GM06990 (cell line): ENCODE results near the gene DDA1.

Source experiments
- DNase-seq: peaks from one replicate; pipeline ENCODE4 v3.0.0-alpha.2; 2011; ENCODE audit not compliant: insufficient read length; ENCODE audit errors: extremely low read depth
- H3K27me3 ChIP-seq: replicated peaks from 2 replicates; pipeline ENCODE4 v1.6.0; 2011; ENCODE audit warnings: low read length; ENCODE audit not compliant: control insufficient read depth, insufficient read depth
- H3K36me3 ChIP-seq: 2 replicates; pipeline ENCODE4 v1.5.1; 2011; ENCODE audit warnings: low read length; ENCODE audit not compliant: control insufficient read depth, insufficient read depth
- H3K4me3 ChIP-seq: replicated peaks from 2 replicates; pipeline ENCODE4 v1.5.1; 2011; ENCODE audit warnings: low read depth, mild to moderate bottlenecking, control low read depth, low read length
- CTCF ChIP-seq: IDR thresholded peaks from 2 replicates; pipeline ENCODE4 v1.5.1; 2011; ENCODE audit warnings: low read length, control low read depth, mild to moderate bottlenecking, inconsistent platforms; ENCODE audit not compliant: insufficient read depth, poor library complexity, severe bottlenecking

DDA1 gene

GRCh38 chr19:17321655-17322489 lies 12.5 kb downstream of the DDA1 start:
- no peak for TF ChIP-seq CTCF
- peaks cover 19% of the 10 kb centered on the region for H3K36me3 ChIP-seq
- no peak overlapping the region for H3K4me3 ChIP-seq
- DNase-seq = no peak
- H3K27me3 ChIP-seq = no peaks in the 10 kb centered on the region

GRCh38 chr19:17322854-17323253 lies 13.5 kb downstream of the DDA1 start:
- Histone ChIP-seq H3K27me3 (no peaks in the 10 kb centered on the region), H3K36me3 (peaks cover 19% of the 10 kb centered on the region), H3K4me3 (no peak overlapping the region)
- no peak for TF ChIP-seq CTCF
- no peak for DNase-seq

- H3K27me3 ChIP-seq = no peaks in the 10 kb centered on the region
- no peak overlapping the region for H3K4me3 ChIP-seq
- TF ChIP-seq CTCF = no peak
- no peak for DNase-seq
- peaks cover 19% of the 10 kb centered on the region for H3K36me3 ChIP-seq
These were observed 14.1 kb downstream of the DDA1 start for GRCh38 chr19:17323300-17323963.

DNA sequence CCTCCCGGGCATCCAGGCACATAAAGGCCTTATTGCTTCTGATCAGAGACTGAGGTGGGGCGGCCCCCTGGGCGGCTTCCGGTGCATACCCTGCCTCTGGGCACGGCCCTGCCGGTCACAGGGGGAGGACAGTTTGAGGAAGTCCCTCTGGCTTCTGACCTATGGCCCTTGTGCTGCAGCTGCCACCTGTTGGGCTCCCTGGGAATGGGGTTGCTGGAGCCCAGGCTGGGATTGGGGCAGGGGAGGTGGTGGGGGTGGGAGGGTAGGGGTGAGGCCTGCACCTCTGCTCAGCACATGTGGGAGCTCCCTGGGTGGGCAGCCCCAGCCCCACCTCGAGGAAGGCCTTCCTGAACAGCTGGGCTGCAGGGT lies 14.6 kb downstream of the DDA1 start:
- H3K4me3 ChIP-seq = no peak overlapping the region
- no peaks in the 10 kb centered on the region; the same call in 1 of the 2 replicates for H3K27me3 ChIP-seq
- no peak for DNase-seq
- H3K36me3 ChIP-seq = peaks cover 19% of the 10 kb centered on the region
- TF ChIP-seq CTCF = no peak

DNA sequence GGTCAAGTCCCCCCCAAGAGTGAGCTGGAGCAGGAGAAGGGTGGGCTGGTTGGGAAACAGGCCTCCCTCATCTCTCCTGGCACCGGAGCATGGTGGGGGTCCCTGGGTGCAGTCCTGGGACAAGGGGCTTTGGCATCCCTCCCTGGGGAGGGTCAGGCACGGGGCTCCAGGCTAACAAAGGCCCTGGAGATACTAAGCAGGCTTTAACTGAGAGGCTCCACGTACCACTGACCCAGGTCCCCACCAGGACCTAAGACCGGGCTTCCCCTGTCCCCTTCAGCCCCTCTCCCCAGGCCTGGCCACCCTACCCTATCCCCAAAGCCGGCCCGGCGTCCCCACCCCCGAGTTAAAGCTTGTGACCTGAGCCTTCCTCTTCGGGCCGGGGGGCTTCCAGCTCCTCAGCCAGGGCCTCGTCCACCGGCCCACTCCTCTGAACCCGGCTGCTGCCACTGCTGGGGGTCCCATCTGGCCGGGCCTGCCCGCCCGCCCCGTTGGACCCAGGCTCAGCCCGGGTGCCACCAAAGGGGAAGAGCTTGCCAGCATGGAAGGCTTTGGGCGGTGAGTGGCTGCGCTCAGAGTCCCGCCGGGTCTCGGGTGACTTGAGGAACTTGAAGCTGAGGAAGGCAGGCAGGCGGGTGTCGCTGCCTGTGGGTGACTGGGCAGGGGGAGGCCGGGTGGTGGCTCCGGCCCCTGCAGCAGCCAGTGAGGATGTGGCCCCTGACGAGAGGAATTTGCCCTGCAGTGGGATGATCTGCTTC lies 15.2 kb downstream of the DDA1 start:
- Histone ChIP-seq H3K4me3 (no peak overlapping the region), H3K36me3 (peaks cover 15% of the 10 kb centered on the region), H3K27me3 (no peaks in the 10 kb centered on the region; the same call in 1 of the 2 replicates)
- TF ChIP-seq CTCF = no peak
- DNase-seq = no peak
